HepG2 (cell line): Measurements from ENCODE around the gene FKBP1A.

Source experiments
- JARID2 ChIP-seq: sonication (generic); formaldehyde crosslinking; IDR thresholded peaks from 2 replicates; pipeline ENCODE4 v1.8.1; 2023; ENCODE audit warnings: missing genetic modification reagents, inconsistent platforms; ENCODE audit not compliant: insufficient replicate concordance
- NFRKB ChIP-seq: fragments of 450-650 bp; IDR thresholded peaks from 2 replicates; pipeline ENCODE4 v1.6.1; 2017
- POLR2A ChIP-seq, 2 experiments: IDR thresholded peaks; 2 replicates each; pipeline ENCODE4 v1.6.1; 2011; ENCODE audit warnings: low read depth in 2 of 2, low read length in 2 of 2, mild to moderate bottlenecking in 1 of 2, moderate library complexity in 1 of 2; ENCODE audit not compliant: insufficient read depth in 1 of 2
- SIN3A ChIP-seq: IDR thresholded peaks from 2 replicates; pipeline ENCODE4 v1.6.1; 2011; ENCODE audit warnings: low read depth, mild to moderate bottlenecking, control low read depth, low read length, borderline replicate concordance
- SP1 ChIP-seq, 2 experiments: fragments of 450-650 bp in 1 of 2; sonication (generic) in 1 of 2; formaldehyde crosslinking in 1 of 2; IDR thresholded peaks; 2 replicates each; pipeline versions ENCODE4 v1.4.0 to v1.6.1; 2016 to 2020; ENCODE audit warnings: missing genetic modification reagents in 1 of 2
- ZFAT ChIP-seq: sonication (generic); formaldehyde crosslinking; conservative IDR thresholded peaks from 2 replicates; pipeline ENCODE4 v1.8.1; 2023; ENCODE audit warnings: missing genetic modification reagents, inconsistent platforms
- ZFP90 ChIP-seq: sonication (generic); formaldehyde crosslinking; IDR thresholded peaks from 2 replicates; pipeline ENCODE4 v1.8.0; 2022; ENCODE audit warnings: missing genetic modification reagents, mild to moderate bottlenecking, inconsistent platforms, borderline replicate concordance
- ZNF207 ChIP-seq: fragments of 450-650 bp; IDR thresholded peaks from 2 replicates; pipeline ENCODE4 v1.6.1; 2016; ENCODE audit warnings: antibody characterized with exemption, borderline replicate concordance
- ZNF788 ChIP-seq: sonication (generic); formaldehyde crosslinking; IDR thresholded peaks from 2 replicates; pipeline ENCODE4 v1.5.0; 2020; ENCODE audit warnings: mild to moderate bottlenecking, missing genetic modification reagents, borderline replicate concordance
- TF ChIP-seq, protein P1 (sequence below): sonication (generic); formaldehyde crosslinking; IDR thresholded peaks from 2 replicates; pipeline ENCODE4 v1.5.0; 2020; ENCODE audit warnings: mild to moderate bottlenecking, missing genetic modification reagents, moderate library complexity
- TF ChIP-seq, protein P2 (sequence below): sonication (generic); formaldehyde crosslinking; IDR thresholded peaks from 2 replicates; pipeline ENCODE4 v1.5.0; 2020; ENCODE audit warnings: missing genetic modification reagents
- TF ChIP-seq, protein P3 (sequence below): IDR thresholded peaks from 2 replicates; pipeline ENCODE4 v1.6.1; 2016
- TF ChIP-seq, protein P4 (sequence below): sonication (generic); formaldehyde crosslinking; IDR thresholded peaks from 2 replicates; pipeline ENCODE4 v1.4.0; 2020; ENCODE audit warnings: missing genetic modification reagents

DNA sequence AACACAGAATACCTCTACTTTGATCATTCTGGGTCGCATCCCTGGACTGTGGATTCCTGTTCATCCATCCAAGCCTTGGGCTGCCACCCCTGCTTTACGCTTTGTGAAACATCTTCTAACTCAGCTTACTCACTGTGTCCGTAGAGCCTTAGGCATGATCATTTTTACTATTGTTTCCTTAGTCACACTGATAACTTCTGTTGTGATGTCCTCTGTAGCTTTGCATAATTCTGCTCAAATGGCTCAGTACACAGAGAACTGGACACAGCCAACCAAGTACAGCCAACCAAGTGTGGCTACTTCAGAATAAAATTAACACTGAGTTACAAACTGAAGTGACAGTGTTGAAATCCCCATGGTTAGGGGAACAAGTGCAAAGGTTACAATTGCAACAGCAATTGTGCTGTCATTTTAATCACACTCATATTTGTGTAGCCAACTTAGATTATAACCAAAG is 8.6 kb upstream of the FKBP1A start:
- TF ChIP-seq JARID2 (CRISPR knock-in tag) (no peak), ZNF207 (no peak), ZFP90 (CRISPR knock-in tag) (0 out of 2 replicates have a peak, but pooled peaks have one; percentile 30), SP1 (IDR thresholded peaks at IDR 0.05) (no peak), SP1 (CRISPR knock-in tag; IDR thresholded peaks at IDR 0.05) (no peak), SIN3A (no peak), ZFAT (no peak), POLR2A (IDR thresholded peaks at IDR 0.05; ENCODE audit: insufficient read depth in 1 of 2, low read depth in 2 of 2, low read length in 2 of 2) (no peak), NFRKB (no peak), ZNF788 (CRISPR knock-in tag) (no peak)
- TF ChIP-seq, protein P1, sequence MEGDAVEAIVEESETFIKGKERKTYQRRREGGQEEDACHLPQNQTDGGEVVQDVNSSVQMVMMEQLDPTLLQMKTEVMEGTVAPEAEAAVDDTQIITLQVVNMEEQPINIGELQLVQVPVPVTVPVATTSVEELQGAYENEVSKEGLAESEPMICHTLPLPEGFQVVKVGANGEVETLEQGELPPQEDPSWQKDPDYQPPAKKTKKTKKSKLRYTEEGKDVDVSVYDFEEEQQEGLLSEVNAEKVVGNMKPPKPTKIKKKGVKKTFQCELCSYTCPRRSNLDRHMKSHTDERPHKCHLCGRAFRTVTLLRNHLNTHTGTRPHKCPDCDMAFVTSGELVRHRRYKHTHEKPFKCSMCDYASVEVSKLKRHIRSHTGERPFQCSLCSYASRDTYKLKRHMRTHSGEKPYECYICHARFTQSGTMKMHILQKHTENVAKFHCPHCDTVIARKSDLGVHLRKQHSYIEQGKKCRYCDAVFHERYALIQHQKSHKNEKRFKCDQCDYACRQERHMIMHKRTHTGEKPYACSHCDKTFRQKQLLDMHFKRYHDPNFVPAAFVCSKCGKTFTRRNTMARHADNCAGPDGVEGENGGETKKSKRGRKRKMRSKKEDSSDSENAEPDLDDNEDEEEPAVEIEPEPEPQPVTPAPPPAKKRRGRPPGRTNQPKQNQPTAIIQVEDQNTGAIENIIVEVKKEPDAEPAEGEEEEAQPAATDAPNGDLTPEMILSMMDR (CRISPR knock-in tag): no peak
- TF ChIP-seq, protein P2, sequence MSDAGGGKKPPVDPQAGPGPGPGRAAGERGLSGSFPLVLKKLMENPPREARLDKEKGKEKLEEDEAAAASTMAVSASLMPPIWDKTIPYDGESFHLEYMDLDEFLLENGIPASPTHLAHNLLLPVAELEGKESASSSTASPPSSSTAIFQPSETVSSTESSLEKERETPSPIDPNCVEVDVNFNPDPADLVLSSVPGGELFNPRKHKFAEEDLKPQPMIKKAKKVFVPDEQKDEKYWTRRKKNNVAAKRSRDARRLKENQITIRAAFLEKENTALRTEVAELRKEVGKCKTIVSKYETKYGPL: no peak
- TF ChIP-seq, protein P3, sequence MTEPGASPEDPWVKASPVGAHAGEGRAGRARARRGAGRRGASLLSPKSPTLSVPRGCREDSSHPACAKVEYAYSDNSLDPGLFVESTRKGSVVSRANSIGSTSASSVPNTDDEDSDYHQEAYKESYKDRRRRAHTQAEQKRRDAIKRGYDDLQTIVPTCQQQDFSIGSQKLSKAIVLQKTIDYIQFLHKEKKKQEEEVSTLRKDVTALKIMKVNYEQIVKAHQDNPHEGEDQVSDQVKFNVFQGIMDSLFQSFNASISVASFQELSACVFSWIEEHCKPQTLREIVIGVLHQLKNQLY (CRISPR knock-in tag): no peak
- TF ChIP-seq, protein P4, sequence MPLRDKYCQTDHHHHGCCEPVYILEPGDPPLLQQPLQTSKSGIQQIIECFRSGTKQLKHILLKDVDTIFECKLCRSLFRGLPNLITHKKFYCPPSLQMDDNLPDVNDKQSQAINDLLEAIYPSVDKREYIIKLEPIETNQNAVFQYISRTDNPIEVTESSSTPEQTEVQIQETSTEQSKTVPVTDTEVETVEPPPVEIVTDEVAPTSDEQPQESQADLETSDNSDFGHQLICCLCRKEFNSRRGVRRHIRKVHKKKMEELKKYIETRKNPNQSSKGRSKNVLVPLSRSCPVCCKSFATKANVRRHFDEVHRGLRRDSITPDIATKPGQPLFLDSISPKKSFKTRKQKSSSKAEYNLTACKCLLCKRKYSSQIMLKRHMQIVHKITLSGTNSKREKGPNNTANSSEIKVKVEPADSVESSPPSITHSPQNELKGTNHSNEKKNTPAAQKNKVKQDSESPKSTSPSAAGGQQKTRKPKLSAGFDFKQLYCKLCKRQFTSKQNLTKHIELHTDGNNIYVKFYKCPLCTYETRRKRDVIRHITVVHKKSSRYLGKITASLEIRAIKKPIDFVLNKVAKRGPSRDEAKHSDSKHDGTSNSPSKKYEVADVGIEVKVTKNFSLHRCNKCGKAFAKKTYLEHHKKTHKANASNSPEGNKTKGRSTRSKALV (CRISPR knock-in tag): no peak
